ENCODE data around the gene EXD3.

GRCh38 chr9:137464291-137464999 is 41.5 kb upstream of the EXD3 start:
- TF ChIP-seq RAD21 (IDR thresholded peaks at IDR 0.05; ENCODE audit: low read length) (no peak), USF2 (IDR thresholded peaks at IDR 0.05; ENCODE audit: low read depth, low read length) (no peak), CTCF (conservative IDR thresholded peaks at IDR 0.05; ENCODE audit: low read depth, low read length) (no peak), CHD1 (IDR thresholded peaks at IDR 0.05; ENCODE audit: low read depth, low read length) (no peak), POLR2A (IDR thresholded peaks at IDR 0.05; ENCODE audit: low read depth, low read length) (no peak), RFX5 (IDR thresholded peaks at IDR 0.05; ENCODE audit: low read depth, low read length) (no peak)

Measured in IMR-90 (cell line).